HG03025 (cell line): ENCODE results near the gene UMOD.

Source experiments
- ATAC-seq: cut with Tn5 transposase; IDR thresholded peaks from one replicate; pipeline ENCODE4 v1.9.1; 2021; ENCODE audit warnings: mild to moderate bottlenecking, moderate library complexity; ENCODE audit not compliant: unreplicated experiment, low FRiP score

UMOD gene

GRCh38 chr16:20307240-20307671, 45.3 kb downstream of the UMOD start:
- no peak for ATAC-seq

- no peak for ATAC-seq
Measured at GRCh38 chr16:20306401-20306800, 46.1 kb downstream of the UMOD start.

GRCh38 chr16:20303012-20303411, 49.5 kb downstream of the UMOD start:
- no peak for ATAC-seq

GRCh38 chr16:20302389-20302788, 50.1 kb downstream of the UMOD start:
- ATAC-seq, result no peak

- ATAC-seq, result no peak
Measured at GRCh38 chr16:20301840-20302239, 50.7 kb downstream of the UMOD start.

GRCh38 chr16:20300312-20301097, 52.0 kb downstream of the UMOD start:
- ATAC-seq, result no peak

- ATAC-seq, result no peak
Measured at GRCh38 chr16:20298452-20298851, 54.1 kb downstream of the UMOD start.

- no peak for ATAC-seq
Measured at GRCh38 chr16:20291208-20292206, 61.0 kb downstream of the UMOD start.

- no peak for ATAC-seq
Measured at GRCh38 chr16:20289571-20289970, 62.9 kb downstream of the UMOD start.

- no peak for ATAC-seq
Measured at GRCh38 chr16:20285993-20286499, 66.5 kb downstream of the UMOD start.
